ENCODE results near the gene SP4. TPM values are rescaled to one million over a fixed set of nuclear protein-coding genes. Genes with fewer than 3 reads are reported as not detected.

The SP4 gene
- total and polyA plus RNA-seq, 2 of the 4 experiments (the other 2 are of a cell fraction) = 0.97 to 5.9 TPM

DNA sequence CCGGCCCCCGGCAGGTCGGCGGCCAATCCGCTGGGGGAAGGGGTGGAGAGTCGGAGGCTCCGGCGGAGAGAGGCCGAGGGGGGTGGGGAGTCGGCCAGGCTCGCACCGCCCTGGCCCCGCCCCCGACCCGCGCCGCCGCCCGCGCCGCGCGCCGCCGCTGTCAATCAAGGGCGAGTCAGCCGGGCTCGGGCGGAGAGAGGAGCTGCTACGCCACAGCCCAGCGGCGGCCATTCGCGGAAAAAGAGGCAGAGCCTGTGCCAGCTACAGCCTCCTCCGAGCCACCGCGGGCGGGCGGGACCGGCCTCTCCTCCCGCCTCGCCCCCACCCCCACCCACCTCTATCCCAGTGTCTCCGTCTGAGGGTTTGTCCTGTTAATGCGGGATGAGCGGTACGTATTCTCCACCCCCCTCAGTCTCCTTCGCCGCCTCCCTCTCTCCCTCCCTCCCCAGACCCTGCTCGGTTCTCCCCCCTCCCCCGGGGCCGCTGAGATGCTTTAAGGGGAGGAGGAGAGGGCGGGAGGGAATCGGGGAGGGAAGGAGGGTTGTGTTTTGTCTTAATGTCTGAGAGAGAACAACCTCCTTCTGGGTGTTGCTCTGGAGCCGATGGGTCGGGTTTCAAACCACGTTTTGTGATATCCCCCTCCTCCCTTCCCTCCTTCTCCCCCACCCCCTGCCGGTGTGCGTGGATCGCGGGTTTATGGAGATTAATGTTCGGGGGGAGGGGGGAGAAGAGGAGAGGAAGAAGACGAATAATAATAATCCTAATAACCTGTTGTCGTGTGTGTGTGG lies at the start of gene SP4 (continued):
- TF ChIP-seq ELK1 (IDR thresholded peaks at IDR 0.05; ENCODE audit: borderline replicate concordance, low read depth, low read length) (no peak), FOS (IDR thresholded peaks at IDR 0.05; ENCODE audit: low read depth, low read length) (no peak), RFX5 (IDR thresholded peaks at IDR 0.05; ENCODE audit: low read depth, low read length) (no peak)
